Endothelial cell of umbilical vein (primary cell): ENCODE data around the gene ACTL10. TPM values are rescaled to one million over a fixed set of nuclear protein-coding genes. Genes with fewer than 3 reads are reported as not detected.

Experiments used
- BruUV-seq: library from RNA; stranded (reverse); fragments of 400-500 nt; replicated peaks from 2 replicates; lab custom pipeline; 2021; lab: Mats Ljungman, UMichigan
- CTCF ChIA-PET: fragments of 300-600, 350-600 bp; sonication (Branson Sonifier 250); formaldehyde crosslinking; loops from one replicate; lab custom pipeline; 2021; ENCODE audit warnings: antibody characterized with exemption, inconsistent platforms; lab: Charles Lee
- POLR2A ChIA-PET: fragments of 300-600, 350-600 bp; sonication (Branson Sonifier 250); formaldehyde crosslinking; loops from one replicate; lab custom pipeline; 2021; ENCODE audit warnings: antibody characterized with exemption, inconsistent platforms; lab: Charles Lee
- DNase-seq: peaks from one replicate; pipeline ENCODE4 v3.0.0-alpha.2; 2011; ENCODE audit warnings: low read depth, low spot score
- FAIRE-seq: peaks from 2 replicates; lab custom pipeline; 2011; peaks lifted over from hg19 to GRCh38; lab: Jason Lieb, UNC
- H2AFZ ChIP-seq: 2 replicates; pipeline ENCODE4 v1.6.0; 2012; ENCODE audit warnings: low read depth, low read length, control low read depth, inconsistent platforms
- H3K27ac ChIP-seq: 2 replicates; pipeline ENCODE4 v1.5.1; 2011; ENCODE audit warnings: low read depth, mild to moderate bottlenecking, control low read depth, low read length, moderate library complexity; ENCODE audit not compliant: insufficient read depth
- H3K27me3 ChIP-seq, 2 experiments: 2 replicates each; pipeline versions ENCODE4 v1.6.0 to v1.6.1; 2011; ENCODE audit warnings: low read length in 2 of 2, mixed read lengths in 1 of 2; ENCODE audit not compliant: control insufficient read depth in 2 of 2, insufficient read depth in 2 of 2
- H3K36me3 ChIP-seq, 2 experiments: 2 replicates in 1 of 2; 3 replicates in 1 of 2; pipeline ENCODE4 v1.5.1; 2011; ENCODE audit warnings: low read length in 2 of 2, mild to moderate bottlenecking in 1 of 2, moderate library complexity in 1 of 2; ENCODE audit not compliant: control insufficient read depth in 2 of 2, insufficient read depth in 2 of 2; ENCODE audit errors: extremely low read depth in 1 of 2
- H3K4me1 ChIP-seq: 3 replicates; pipeline ENCODE4 v1.5.1; 2011; ENCODE audit warnings: mild to moderate bottlenecking, low read length; ENCODE audit not compliant: control insufficient read depth, insufficient read depth; ENCODE audit errors: extremely low read depth
- H3K4me2 ChIP-seq: 2 replicates; pipeline ENCODE4 v1.6.1; 2011; ENCODE audit warnings: low read length, control low read depth, mixed read lengths; ENCODE audit not compliant: insufficient read depth
- H3K4me3 ChIP-seq, 3 experiments: fragments of 200-600 bp in 1 of 3; sonication (generic), shearing (Covaris generic) in 1 of 3; replicated peaks in 1 of 3; 2 replicates each; pipeline ENCODE4 v1.5.1; 2011 to 2016; ENCODE audit warnings: control low read depth in 3 of 3, low read length in 3 of 3, mild to moderate bottlenecking in 2 of 3, inconsistent platforms in 1 of 3, low read depth in 1 of 3, moderate library complexity in 1 of 3; ENCODE audit not compliant: insufficient read depth in 1 of 3
- H3K79me2 ChIP-seq: 2 replicates; pipeline ENCODE4 v1.6.0; 2012; ENCODE audit warnings: low read length, inconsistent platforms; ENCODE audit not compliant: control insufficient read depth, insufficient read depth
- H3K9ac ChIP-seq: replicated peaks from 2 replicates; pipeline ENCODE3; 2011; ENCODE audit warnings: low read length, control low read depth; ENCODE audit not compliant: insufficient read depth; ENCODE audit errors: extremely low read depth
- H3K9me1 ChIP-seq: replicated peaks from 3 replicates; pipeline ENCODE4 v1.6.0; 2011; ENCODE audit warnings: mild to moderate bottlenecking, low read length; ENCODE audit not compliant: control insufficient read depth, insufficient read depth; ENCODE audit errors: extremely low read depth
- H3K9me3 ChIP-seq: replicated peaks from 2 replicates; pipeline ENCODE4 v1.5.1; 2012; ENCODE audit warnings: low read length, inconsistent platforms; ENCODE audit not compliant: control insufficient read depth, insufficient read depth
- H4K20me1 ChIP-seq: replicated peaks from 2 replicates; pipeline ENCODE3; 2011; ENCODE audit warnings: mild to moderate bottlenecking, low read length; ENCODE audit not compliant: control insufficient read depth, insufficient read depth; ENCODE audit errors: extremely low read depth
- EZH2 ChIP-seq: IDR thresholded peaks from 2 replicates; pipeline ENCODE4 v1.6.1; 2012; ENCODE audit warnings: borderline replicate concordance, low read depth, mild to moderate bottlenecking, moderate library complexity, low read length, inconsistent platforms; ENCODE audit not compliant: severe bottlenecking
- FOS ChIP-seq: IDR thresholded peaks from 2 replicates; pipeline ENCODE4 v1.6.1; 2011; ENCODE audit warnings: mild to moderate bottlenecking, low read length, moderate library complexity, borderline replicate concordance; ENCODE audit not compliant: insufficient read depth
- GATA2 ChIP-seq: IDR thresholded peaks from 2 replicates; pipeline ENCODE4 v1.7.0; 2011; ENCODE audit warnings: low read depth, mild to moderate bottlenecking, moderate library complexity, mixed read lengths, low read length; ENCODE audit not compliant: insufficient read length, insufficient read depth
- JUN ChIP-seq: IDR thresholded peaks from 2 replicates; pipeline ENCODE4 v1.6.1; 2011; ENCODE audit warnings: borderline replicate concordance, low read depth; ENCODE audit not compliant: insufficient read length, insufficient read depth
- MYC ChIP-seq: IDR thresholded peaks from one replicate; pipeline ENCODE4 v1.6.1; 2011; ENCODE audit warnings: mild to moderate bottlenecking, low read depth, low read length
- POLR2A ChIP-seq: IDR thresholded peaks from 2 replicates; pipeline ENCODE4 v1.6.1; 2012; ENCODE audit warnings: low read depth, mild to moderate bottlenecking, control low read depth, low read length
- POLR2AphosphoS5 ChIP-seq: IDR thresholded peaks from 2 replicates; pipeline ENCODE4 v1.6.1; 2012; ENCODE audit warnings: low read depth, mild to moderate bottlenecking, control low read depth, low read length, moderate library complexity; ENCODE audit not compliant: insufficient read depth
- dilution Hi-C: fragments of 300-500 bp; cut with MboI; formaldehyde crosslinking; loops from one replicate; pipeline ENCODE4 v1.15.0; 2019; ENCODE audit warnings: low sequenced_read_pairs; ENCODE audit not compliant: extremely low pct_ligation_motif_present
- intact Hi-C: fragments of 100-400 bp; cut with micrococcal nuclease; formaldehyde crosslinking; loops from one replicate; pipeline ENCODE4 v1.10.0; 2022
- polyA plus RNA-seq, 4 experiments: library from polyadenylated mRNA; depleted of rRNA in 3 of 4; stranded (reverse) in 3 of 4; unstranded in 1 of 4; fragments of >200 nt; gene quantifications; 2 replicates each; pipeline versions ENCODE4 v1.2.1 to v1.2.3, GENCODE V29; 2011 to 2012; ENCODE audit warnings: missing spikeins in 1 of 4
- total RNA-seq: library from RNA; stranded (reverse); gene quantifications from 2 replicates; pipeline ENCODE4 v1.2.3, GENCODE V29; 2021
- TF ChIP-seq, protein P1 (sequence below), 2 donors: IDR thresholded peaks; 1 replicate in 1 of 2; 2 replicates in 1 of 2; pipeline ENCODE4 v1.5.1; 2011; ENCODE audit warnings: low read length in 2 of 2, mild to moderate bottlenecking in 2 of 2, moderate library complexity in 2 of 2, control low read depth in 1 of 2, inconsistent platforms in 1 of 2, low read depth in 1 of 2; ENCODE audit not compliant: insufficient read depth in 1 of 2; ENCODE audit errors: extremely low read depth in 1 of 2
- TF ChIP-seq, protein P2 (sequence below): IDR thresholded peaks from 2 replicates; pipeline ENCODE4 v1.6.1; 2011; ENCODE audit not compliant: insufficient read depth, insufficient read length

Gene ACTL10
- total and polyA plus RNA-seq, 2 donors (not counting 3 experiments of a cell fraction or from before 2014, with no cell fraction given) = 0.92 to 1.4 TPM

DNA sequence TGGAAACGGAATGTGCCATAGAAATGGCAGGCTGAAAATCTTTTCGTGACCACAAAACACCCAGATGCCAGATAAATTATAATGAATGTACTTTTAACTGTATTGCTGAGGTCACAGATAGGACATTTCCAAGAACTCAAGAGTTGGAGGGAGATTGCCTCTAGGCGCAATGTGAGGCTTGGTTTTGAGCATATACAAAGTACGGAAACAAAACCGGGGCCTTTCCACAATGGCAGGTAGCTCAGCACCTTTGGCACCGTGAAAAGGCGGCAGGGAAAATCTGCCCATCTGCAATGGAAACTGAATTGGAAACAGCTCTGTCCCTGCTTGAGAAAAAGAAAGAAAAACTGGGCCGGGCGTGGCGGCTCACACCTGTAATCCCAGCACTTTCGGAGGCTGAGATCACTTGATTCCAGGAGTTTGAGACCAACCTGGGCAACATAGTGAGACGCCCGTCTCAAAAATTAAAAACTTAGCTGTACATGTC is 15.1 kb upstream of the ACTL10 start:
- Histone ChIP-seq H3K4me2 (no peak overlapping the region), H3K79me2 (no peaks in the 10 kb centered on the region), H3K9me1 (no peaks in the 10 kb centered on the region), H3K27me3 (no peaks in the 10 kb centered on the region), H3K9me3 (no peaks in the 10 kb centered on the region), H2AFZ (no peak overlapping the region), H3K4me1 (no peaks in the 10 kb centered on the region), H3K4me3 (no peak overlapping the region), H4K20me1 (no peaks in the 10 kb centered on the region), H3K9ac (no peak overlapping the region), H3K27ac (no peak overlapping the region), H3K36me3 (peaks cover 0 to 2% of the 10 kb centered on the region in 2 experiments)
- no TSS peak for BruUV-seq
- no peak for DNase-seq
- FAIRE-seq = no peak
- intact Hi-C loops = loop anchor here (5.0 kb wide), 1 partner anchor 134 kb away; no protein-coding TSS in a partner anchor
- TF ChIP-seq, protein P1, sequence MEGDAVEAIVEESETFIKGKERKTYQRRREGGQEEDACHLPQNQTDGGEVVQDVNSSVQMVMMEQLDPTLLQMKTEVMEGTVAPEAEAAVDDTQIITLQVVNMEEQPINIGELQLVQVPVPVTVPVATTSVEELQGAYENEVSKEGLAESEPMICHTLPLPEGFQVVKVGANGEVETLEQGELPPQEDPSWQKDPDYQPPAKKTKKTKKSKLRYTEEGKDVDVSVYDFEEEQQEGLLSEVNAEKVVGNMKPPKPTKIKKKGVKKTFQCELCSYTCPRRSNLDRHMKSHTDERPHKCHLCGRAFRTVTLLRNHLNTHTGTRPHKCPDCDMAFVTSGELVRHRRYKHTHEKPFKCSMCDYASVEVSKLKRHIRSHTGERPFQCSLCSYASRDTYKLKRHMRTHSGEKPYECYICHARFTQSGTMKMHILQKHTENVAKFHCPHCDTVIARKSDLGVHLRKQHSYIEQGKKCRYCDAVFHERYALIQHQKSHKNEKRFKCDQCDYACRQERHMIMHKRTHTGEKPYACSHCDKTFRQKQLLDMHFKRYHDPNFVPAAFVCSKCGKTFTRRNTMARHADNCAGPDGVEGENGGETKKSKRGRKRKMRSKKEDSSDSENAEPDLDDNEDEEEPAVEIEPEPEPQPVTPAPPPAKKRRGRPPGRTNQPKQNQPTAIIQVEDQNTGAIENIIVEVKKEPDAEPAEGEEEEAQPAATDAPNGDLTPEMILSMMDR (IDR thresholded peaks at IDR 0.05; ENCODE audit: extremely low read depth in 1 of 2, insufficient read depth in 1 of 2, low read depth in 1 of 2, low read length in 2 of 2) = no peak
- TF ChIP-seq POLR2AphosphoS5 = no peak
- TF ChIP-seq POLR2A = no peak
- TF ChIP-seq JUN = no peak
- no peak for TF ChIP-seq EZH2
- TF ChIP-seq GATA2 = no peak
- TF ChIP-seq FOS = no peak
- no peak for TF ChIP-seq MYC
- TF ChIP-seq, protein P2, sequence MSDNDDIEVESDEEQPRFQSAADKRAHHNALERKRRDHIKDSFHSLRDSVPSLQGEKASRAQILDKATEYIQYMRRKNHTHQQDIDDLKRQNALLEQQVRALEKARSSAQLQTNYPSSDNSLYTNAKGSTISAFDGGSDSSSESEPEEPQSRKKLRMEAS = no peak
- POLR2A ChIA-PET = no interaction called here
- CTCF ChIA-PET = interaction anchor here (1.3 to 5.2 kb wide), 5 partner anchors 10 to 197 kb away, joined by 4 to 58 read pairs (median 16); no protein-coding TSS in a partner anchor
- dilution Hi-C loops = no loop called here
